HG02623 (cell line): ENCODE results near the gene AAGAB.
"Not testable (repeated sequence)": the region's sequence is repeated elsewhere in the genome, so short reads cannot be mapped to it uniquely, and the experiment has no call there.

ENCODE experiments used
- ATAC-seq: cut with Tn5 transposase; IDR thresholded peaks from one replicate; pipeline ENCODE4 v1.9.1; 2021; ENCODE audit warnings: moderate library complexity; ENCODE audit not compliant: unreplicated experiment

Gene AAGAB

DNA sequence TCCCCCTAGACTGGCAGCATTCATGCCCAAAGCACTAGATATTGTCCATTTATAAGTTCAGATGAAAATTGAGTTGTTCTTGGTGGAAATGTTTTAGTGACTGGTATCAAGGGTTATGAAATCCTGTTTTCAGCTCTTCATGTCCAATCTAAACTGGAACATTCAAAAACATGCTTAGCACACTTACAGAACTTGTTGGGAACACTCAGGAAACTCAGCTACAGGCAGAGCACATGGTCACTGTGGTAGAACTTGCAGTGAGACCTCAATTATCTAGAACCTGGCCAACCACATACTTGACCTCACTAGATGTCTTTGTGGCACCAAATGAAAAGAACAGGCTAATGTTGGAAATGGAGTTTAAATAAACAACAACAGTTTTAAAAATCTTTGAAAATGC, 100.2 kb downstream of the AAGAB start:
- no peak for ATAC-seq

DNA sequence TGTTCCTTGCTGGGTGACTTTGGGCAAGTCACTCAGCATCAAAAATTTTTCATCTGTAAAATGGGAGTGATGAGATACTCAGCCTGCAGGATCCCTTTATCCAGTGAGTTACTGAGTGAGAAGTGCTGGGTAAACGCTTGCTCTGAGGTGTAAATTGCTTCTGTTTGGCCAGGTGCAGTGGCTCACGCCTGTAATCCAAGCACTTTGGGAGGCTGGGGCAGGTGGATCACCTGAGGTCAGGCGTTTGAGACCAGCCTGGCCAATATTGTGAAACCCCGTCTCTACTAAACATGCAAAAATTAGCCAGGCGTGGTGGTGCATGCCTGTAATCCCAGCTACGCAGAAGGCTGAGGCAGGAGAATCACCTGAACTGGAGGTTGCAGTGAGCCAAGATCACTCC, 101.4 kb downstream of the AAGAB start:
- not testable (repeated sequence) for ATAC-seq

- no peak for ATAC-seq
Observed at GRCh38 chr15:67152429-67152828, 102.0 kb downstream of the AAGAB start.
